HG03095 (cell line): ENCODE measurements around the gene BOD1.

ENCODE experiments used
- ATAC-seq: cut with Tn5 transposase; IDR thresholded peaks from one replicate; pipeline ENCODE4 v1.9.1; 2021; ENCODE audit warnings: moderate library complexity; ENCODE audit not compliant: unreplicated experiment

BOD1 gene

DNA sequence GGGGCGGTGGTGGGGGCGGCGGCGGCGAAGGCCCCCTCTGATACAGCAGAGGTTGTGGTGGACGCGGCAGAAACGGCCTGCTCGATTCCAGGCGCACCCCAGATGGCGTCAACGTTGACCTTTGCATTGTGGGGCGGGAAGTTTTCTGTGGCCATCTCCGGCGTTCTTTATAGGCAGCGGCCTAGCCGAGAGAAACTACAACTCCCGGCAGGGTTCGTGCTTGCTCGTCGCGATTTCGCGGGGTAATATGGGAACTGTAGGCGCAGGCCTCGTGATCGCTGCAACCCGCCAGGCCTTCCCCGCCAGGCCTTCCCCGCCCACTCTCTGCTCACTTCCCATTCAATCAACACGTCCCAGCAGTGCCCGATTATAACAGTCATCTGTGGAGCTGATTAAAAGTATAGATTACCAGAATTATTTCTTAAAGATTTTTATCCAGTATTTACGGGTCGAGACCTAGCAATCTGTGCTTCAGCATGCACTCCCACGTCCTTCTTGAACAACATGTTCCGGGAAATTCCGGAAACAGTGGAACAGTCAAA, at the start of gene BOD1:
Gene BOD1, minus strand, starts transcription at position 74 of the 542 bp plus-strand sequence. CDS start 214 bp downstream, outside the sequence.
- peak; percentile 92 for ATAC-seq

DNA sequence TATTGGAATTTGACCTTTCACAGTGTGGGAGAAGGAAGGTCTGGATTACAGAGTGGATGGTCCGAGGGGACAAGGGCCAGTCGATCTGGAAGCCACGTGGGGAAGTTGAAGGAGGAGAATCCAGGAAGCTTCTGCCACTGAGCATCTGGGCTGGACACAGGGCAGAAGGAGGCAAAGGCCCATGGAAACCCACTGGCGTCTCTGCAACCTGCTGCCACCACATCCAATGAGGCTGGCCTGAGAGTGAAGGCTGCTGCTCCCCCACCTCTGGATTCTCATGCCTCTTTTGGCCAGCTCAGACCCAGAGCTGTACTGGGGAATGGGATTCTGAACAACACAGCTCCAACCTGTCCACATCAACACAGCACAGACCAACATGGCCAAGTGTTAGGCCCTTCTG, 48.9 kb upstream of the BOD1 start:
- no peak for ATAC-seq

- no peak for ATAC-seq
These were observed 47.7 kb upstream of the BOD1 start for GRCh38 chr5:173664154-173664526.

- ATAC-seq = no peak
These were observed 47.1 kb upstream of the BOD1 start for GRCh38 chr5:173663352-173664153.

- ATAC-seq = no peak
These were observed 46.3 kb upstream of the BOD1 start for GRCh38 chr5:173662581-173663351.

- no peak for ATAC-seq
These were observed 44.2 kb upstream of the BOD1 start for GRCh38 chr5:173660481-173661280.

- no peak for ATAC-seq
These were observed 43.0 kb upstream of the BOD1 start for GRCh38 chr5:173659423-173659822.

DNA sequence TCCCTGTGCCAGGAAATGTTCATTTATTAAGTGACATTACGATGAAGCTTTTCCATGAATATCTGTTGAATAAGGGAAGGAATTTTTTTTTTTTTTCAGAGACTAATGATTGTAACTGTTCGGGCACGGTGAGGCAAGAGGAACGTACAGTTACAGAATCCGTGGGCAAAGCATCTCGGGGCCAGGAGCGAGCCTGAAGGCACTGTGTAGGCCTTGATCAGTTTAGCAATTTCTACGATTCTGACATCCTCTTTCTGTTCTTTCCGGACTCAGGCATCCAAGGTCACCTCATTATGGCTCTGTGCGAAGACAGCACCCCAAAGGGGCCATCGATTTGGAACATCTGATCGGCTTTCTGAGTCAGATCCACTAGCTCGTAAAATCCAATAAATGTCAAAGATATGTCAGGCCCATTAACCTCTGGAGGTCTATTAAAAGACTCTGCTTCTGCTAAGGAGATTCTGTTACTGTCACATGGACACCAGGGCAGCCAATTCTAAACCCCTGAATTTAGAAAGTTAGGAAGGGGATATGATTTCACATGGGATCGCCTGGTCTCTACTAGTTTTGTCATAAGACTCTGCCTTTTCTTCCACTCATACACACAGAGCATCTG, 41.4 kb upstream of the BOD1 start:
- no peak for ATAC-seq

DNA sequence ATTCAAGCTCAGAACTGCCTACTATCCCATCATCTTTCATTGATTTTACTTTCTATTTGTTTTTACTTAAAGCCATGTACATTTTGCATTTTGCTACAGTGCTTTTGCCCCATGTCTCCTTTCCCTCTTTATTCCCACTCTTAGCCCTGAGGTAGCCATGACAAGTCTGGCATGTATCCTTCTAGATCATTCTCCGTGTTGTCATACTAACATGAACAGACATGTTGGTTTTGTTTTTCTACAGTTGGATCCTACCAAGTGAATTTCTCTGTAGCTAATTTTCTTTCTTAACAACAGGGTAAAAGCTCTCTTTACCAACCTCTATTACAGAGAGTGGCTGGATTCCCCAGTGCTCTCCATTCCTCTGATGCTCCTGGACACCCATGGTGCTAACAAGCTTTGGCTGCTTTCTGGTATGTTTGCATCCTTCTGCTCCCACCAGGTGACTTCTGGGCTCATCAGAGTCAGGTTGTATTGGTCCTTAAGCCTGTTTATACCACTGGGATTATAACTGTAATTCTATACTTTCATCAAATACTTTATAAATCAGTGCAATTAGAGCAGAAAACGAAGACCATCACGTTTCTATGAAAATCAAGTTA, 38.8 kb upstream of the BOD1 start:
- no peak for ATAC-seq

DNA sequence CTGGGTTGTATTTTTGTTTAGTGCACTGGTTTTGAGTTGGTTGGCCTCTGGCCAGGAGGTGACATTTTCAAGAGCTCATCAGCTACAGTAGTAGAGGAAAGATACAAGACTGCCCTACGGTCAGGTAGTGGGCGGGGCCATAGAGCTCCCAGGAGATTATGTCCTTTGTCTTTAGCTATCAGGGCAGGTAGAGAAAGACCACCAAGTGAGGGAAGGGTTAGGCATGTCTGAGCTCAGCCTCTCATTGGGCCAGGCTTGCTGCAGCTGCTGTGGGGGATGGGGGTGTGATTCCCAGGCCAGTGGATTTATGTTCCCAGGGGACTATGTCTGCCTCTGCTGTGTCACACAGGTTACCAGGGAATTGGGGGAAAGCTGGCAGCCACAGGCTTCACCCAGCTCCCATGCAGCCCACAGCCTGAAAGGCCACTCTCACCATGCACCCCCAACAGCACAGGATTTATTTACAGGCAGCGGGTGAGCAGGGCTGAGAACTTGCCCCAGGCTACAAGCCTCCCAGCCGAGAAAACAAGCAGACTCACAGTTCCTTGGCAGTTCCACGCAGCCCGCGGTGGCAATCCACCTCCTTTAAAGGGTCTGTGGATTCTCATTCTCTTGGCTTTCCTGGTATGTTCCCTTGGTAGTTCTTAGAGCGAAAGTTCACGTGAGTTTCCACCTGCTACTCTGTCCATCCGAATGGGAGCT, 37.5 kb upstream of the BOD1 start:
- no peak for ATAC-seq

GRCh38 chr5:173648308-173648866, 31.9 kb upstream of the BOD1 start:
- no peak for ATAC-seq

DNA sequence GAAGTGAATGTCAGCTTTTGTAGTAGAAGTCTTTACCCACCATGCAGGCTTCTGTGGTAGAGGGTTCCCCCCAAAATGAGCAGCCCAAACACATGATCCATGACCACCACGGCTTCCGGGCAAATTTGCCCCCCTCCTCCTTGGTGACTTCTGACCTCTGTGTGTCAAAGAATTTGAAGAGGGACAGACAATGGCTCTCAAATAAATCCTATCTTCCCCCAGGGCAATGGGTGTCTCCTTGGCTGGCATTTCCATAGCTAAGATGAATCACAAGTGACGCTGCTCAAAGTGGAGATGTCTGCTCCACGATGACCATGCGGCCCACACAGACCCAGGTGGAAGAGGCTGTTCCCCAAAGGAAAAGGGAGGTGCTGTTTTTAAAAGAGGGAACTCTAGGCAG, 30.2 kb upstream of the BOD1 start:
- no peak for ATAC-seq

- no peak for ATAC-seq
These were observed 29.6 kb upstream of the BOD1 start for GRCh38 chr5:173645890-173646574.

- no peak for ATAC-seq
These were observed 29.0 kb upstream of the BOD1 start for GRCh38 chr5:173645437-173645807.

DNA sequence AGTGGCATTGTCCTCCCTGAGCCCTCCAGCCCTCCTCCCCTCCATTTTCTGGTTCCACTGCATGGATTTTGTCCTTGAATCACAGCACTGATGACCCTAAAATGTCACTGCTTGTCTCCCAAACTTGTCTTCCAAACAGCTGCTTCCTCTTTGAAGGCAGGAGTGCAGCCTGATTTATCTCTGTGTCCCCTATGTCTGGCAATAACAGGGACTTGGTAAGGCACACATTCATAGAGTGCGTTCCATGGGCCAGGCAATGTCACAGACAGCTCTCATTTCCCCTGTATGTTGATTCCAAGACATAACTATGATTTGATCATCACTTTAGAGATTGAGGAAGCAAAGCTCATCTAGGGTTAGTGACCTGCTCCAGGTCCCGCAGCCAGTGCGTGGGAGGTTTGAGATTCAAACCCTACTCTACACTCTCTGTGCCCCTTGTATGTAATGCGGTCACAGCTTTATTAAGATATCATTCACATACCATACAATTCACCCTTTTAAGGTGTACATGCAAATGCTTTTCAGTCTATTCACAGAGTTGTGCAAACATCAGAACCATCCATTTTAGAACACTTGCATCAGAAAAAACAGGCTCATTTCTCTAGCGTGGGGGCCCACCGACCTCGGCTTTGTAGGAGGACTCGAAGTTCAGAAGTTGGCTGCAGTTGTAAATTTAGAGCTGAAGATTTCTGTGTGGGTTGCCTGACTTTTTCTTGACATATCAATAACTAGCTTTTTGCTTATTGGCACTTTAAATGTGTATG, 28.4 kb upstream of the BOD1 start:
- ATAC-seq = no peak

GRCh38 chr5:173643964-173644363, 27.5 kb upstream of the BOD1 start:
- peak; percentile 68 for ATAC-seq

DNA sequence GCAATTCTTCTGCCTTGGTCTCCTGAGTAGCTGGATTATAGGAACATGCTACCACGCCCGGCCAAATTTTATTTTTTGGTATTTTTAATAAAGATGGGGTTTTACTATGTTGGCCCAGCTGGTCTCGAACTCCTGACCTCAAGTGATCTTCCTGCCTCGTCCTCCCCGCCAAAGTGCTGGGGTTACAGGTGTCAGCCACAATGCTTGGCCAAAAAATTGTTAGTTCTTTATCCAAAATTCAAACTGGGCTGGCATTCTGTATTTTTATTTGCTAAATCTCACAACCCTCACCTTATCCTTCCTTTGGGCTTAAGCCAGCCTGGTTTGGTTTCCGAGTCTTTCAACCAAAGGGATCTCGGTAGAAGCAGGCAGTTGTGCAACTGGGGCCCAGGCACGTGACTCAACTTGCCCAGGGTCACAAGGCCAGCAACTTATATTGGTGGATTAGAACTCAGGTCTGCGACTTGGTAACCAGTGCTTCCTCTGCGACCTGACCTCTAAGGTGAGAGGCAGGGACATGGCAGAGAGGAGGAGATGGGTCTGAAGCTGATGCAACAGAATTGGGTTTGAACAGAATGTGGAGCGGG, 26.5 kb upstream of the BOD1 start:
- no peak for ATAC-seq
